Esophagus squamous epithelium (tissue), 4 donors: Measurements from ENCODE around the gene ZNF862. TPM values are rescaled to one million over a fixed set of nuclear protein-coding genes. Genes with fewer than 3 reads are reported as not detected.

Experiments used
- small RNA-seq, 4 donors: library from RNA; depleted of rRNA; stranded (forward); fragments of <200 nt; gene quantifications; one replicate each; pipeline ENCODE3, GENCODE V24; 2016
- total RNA-seq, 4 donors: library from RNA; depleted of rRNA; stranded (reverse); fragments of >200 nt; gene quantifications; one replicate each; pipeline ENCODE4 v1.1.0, GENCODE V29; 2016

ZNF862 gene
- total RNA-seq, 4 donors from 2014 or later, result 7.1 to 13.2 (median 9.9) TPM

Small RNAs within 50 kb of the gene (small RNA-seq; reads per million reads assigned to genes)
- 0 reads per million in 4 donors for gene AC093458.1

Other genes starting within 250 kb of the ZNF862 start
- gene ZNF467, start 64.8 kb upstream of the ZNF862 start, total RNA-seq, result 1 to 10 TPM; 1.2 to 4.4 (median 2.0) TPM
- gene ATP6V0E2, start 35.6 kb downstream of the ZNF862 start, total RNA-seq, result 10 to 100 TPM in 1 of 4 donors, 1 to 10 TPM in 3; 5.1 to 22.9 (median 8.2) TPM